HepG2 (cell line): Measurements from ENCODE around the gene SATB1. TPM values are rescaled to one million over a fixed set of nuclear protein-coding genes. Genes with fewer than 3 reads are reported as not detected.

Experiments
- ATAC-seq: fragments of 200-7000 bp; cut with Tn5 transposase; 3 replicates; pipeline ENCODE4 v1.9.1; 2020; ENCODE audit warnings: mild to moderate bottlenecking, moderate library complexity
- BruUV-seq: library from RNA; stranded (reverse); fragments of 400-500 nt; replicated peaks from 2 replicates; lab custom pipeline; 2021; lab: Mats Ljungman, UMichigan
- CTCF ChIA-PET: fragments of 300-600 bp; formaldehyde crosslinking; extraction: SDS; loops from one replicate; lab custom pipeline; 2021; ENCODE audit warnings: low total read pairs, inconsistent platforms, low intra/inter-chr PET ratio; lab: Yijun Ruan, JAX
- POLR2A ChIA-PET: fragments of 350-600 bp; sonication (Branson Sonifier 250); formaldehyde crosslinking; loops from one replicate; lab custom pipeline; 2020; ENCODE audit warnings: antibody characterized with exemption, inconsistent platforms; lab: Yijun Ruan, JAX
- DNase-seq: peaks from one replicate; pipeline ENCODE4 v3.0.0-alpha.2; 2015; ENCODE audit warnings: low spot score
- FAIRE-seq: peaks from 3 replicates; lab custom pipeline; 2011; peaks lifted over from hg19 to GRCh38; lab: Jason Lieb, UNC
- H2AFZ ChIP-seq: one replicate; pipeline ENCODE4 v1.6.1; 2011; ENCODE audit warnings: low read length, inconsistent platforms
- H3K27ac ChIP-seq: fragments of 300-600 bp; 3 replicates; pipeline ENCODE4 v1.8.0; 2011; ENCODE audit warnings: mixed run types, mild to moderate bottlenecking, mixed read lengths, low read length, inconsistent platforms; ENCODE audit not compliant: insufficient read depth; ENCODE audit errors: extremely low read length
- H3K27me3 ChIP-seq, 2 experiments: fragments of 200-600 bp in 1 of 2; 2 replicates in 1 of 2; 3 replicates in 1 of 2; pipeline versions ENCODE4 v1.6.0 to v1.8.0; 2011; ENCODE audit warnings: low read length in 2 of 2, mild to moderate bottlenecking in 2 of 2, moderate library complexity in 2 of 2, inconsistent platforms in 1 of 2; ENCODE audit not compliant: insufficient read depth in 2 of 2, control insufficient read depth in 1 of 2
- H3K36me3 ChIP-seq, 2 experiments: fragments of 200-600 bp in 1 of 2; replicated peaks in 1 of 2; 2 replicates in 1 of 2; 3 replicates in 1 of 2; pipeline versions ENCODE4 v1.5.1 to v1.8.0; 2011; ENCODE audit warnings: low read length in 2 of 2, inconsistent platforms in 1 of 2; ENCODE audit not compliant: insufficient read depth in 2 of 2, control insufficient read depth in 1 of 2
- H3K4me1 ChIP-seq: 2 replicates; pipeline ENCODE4 v1.5.1; 2012; ENCODE audit warnings: low read length, inconsistent platforms; ENCODE audit not compliant: insufficient read depth
- H3K4me2 ChIP-seq: 2 replicates; pipeline ENCODE4 v1.6.0; 2011; ENCODE audit warnings: low read depth, low read length, inconsistent platforms
- H3K4me3 ChIP-seq, 3 experiments: fragments of 200-600 bp in 1 of 3; sonication (generic), shearing (Covaris generic) in 1 of 3; replicated peaks in 1 of 3; 2 replicates each; pipeline ENCODE4 v1.5.1; 2011 to 2016; ENCODE audit warnings: low read length in 3 of 3, inconsistent platforms in 2 of 3, low read depth in 2 of 3, mild to moderate bottlenecking in 2 of 3, control low read depth in 1 of 3, mixed read lengths in 1 of 3; ENCODE audit not compliant: insufficient read depth in 1 of 3
- H3K79me2 ChIP-seq: one replicate; pipeline ENCODE4 v1.6.1; 2011; ENCODE audit warnings: low read length, inconsistent platforms; ENCODE audit not compliant: insufficient read depth
- H3K9ac ChIP-seq: 2 replicates; pipeline ENCODE4 v1.6.0; 2011; ENCODE audit warnings: mild to moderate bottlenecking, low read depth, low read length, inconsistent platforms; ENCODE audit not compliant: insufficient read depth
- H3K9me3 ChIP-seq: 2 replicates; pipeline ENCODE4 v1.5.1; 2012; ENCODE audit warnings: mild to moderate bottlenecking, low read length
- H4K20me1 ChIP-seq: 2 replicates; pipeline ENCODE4 v1.6.0; 2011; ENCODE audit warnings: inconsistent platforms, mild to moderate bottlenecking, low read length, moderate library complexity; ENCODE audit not compliant: insufficient read depth
- ARID2 ChIP-seq: sonication (generic); formaldehyde crosslinking; IDR thresholded peaks from 2 replicates; pipeline ENCODE4 v1.8.1; 2022; ENCODE audit warnings: mild to moderate bottlenecking, missing genetic modification reagents, borderline replicate concordance
- ARNT2 ChIP-seq: sonication (generic); formaldehyde crosslinking; IDR thresholded peaks from 2 replicates; pipeline ENCODE4 v1.8.0; 2022; ENCODE audit warnings: mild to moderate bottlenecking, low read depth, missing genetic modification reagents, moderate library complexity
- ELF3 ChIP-seq: IDR thresholded peaks from 2 replicates; pipeline ENCODE4 v1.6.1; 2016; ENCODE audit warnings: missing genetic modification reagents, missing compliant biosample characterization
- FOSL2 ChIP-seq: sonication (generic); formaldehyde crosslinking; IDR thresholded peaks from 2 replicates; pipeline ENCODE4 v1.4.0; 2020; ENCODE audit warnings: missing genetic modification reagents
- GZF1 ChIP-seq: sonication (generic); formaldehyde crosslinking; IDR thresholded peaks from 2 replicates; pipeline ENCODE4 v1.5.1; 2020; ENCODE audit warnings: mild to moderate bottlenecking, missing genetic modification reagents
- LCORL ChIP-seq, 2 experiments: fragments of 450-650 bp in 1 of 2; sonication (generic) in 1 of 2; formaldehyde crosslinking in 1 of 2; IDR thresholded peaks; 2 replicates each; pipeline versions ENCODE4 v1.5.0 to v1.6.1; 2017 to 2020; ENCODE audit warnings: antibody characterized with exemption in 1 of 2, missing genetic modification reagents in 1 of 2
- MED13 ChIP-seq: sonication (generic); formaldehyde crosslinking; IDR thresholded peaks from 2 replicates; pipeline ENCODE4 v1.5.0; 2020; ENCODE audit warnings: missing genetic modification reagents
- RNF219 ChIP-seq: sonication (generic); formaldehyde crosslinking; IDR thresholded peaks from 2 replicates; pipeline ENCODE4 v1.5.0; 2020; ENCODE audit warnings: mild to moderate bottlenecking, missing genetic modification reagents
- SIN3B ChIP-seq: fragments of 150-350 bp; IDR thresholded peaks from 2 replicates; pipeline ENCODE4 v1.6.1; 2014; ENCODE audit warnings: low read length
- THAP8 ChIP-seq: sonication (generic); formaldehyde crosslinking; IDR thresholded peaks from 2 replicates; pipeline ENCODE4 v1.5.1; 2020; ENCODE audit warnings: missing genetic modification reagents, mild to moderate bottlenecking, borderline replicate concordance
- ZNF562 ChIP-seq: sonication (generic); formaldehyde crosslinking; IDR thresholded peaks from 2 replicates; pipeline ENCODE4 v1.8.0; 2022; ENCODE audit warnings: missing genetic modification reagents, borderline replicate concordance
- ZNF784 ChIP-seq: sonication (generic); formaldehyde crosslinking; IDR thresholded peaks from 2 replicates; pipeline ENCODE4 v1.5.1; 2020; ENCODE audit warnings: missing genetic modification reagents, mild to moderate bottlenecking, borderline replicate concordance
- ZSCAN21 ChIP-seq: sonication (generic); formaldehyde crosslinking; IDR thresholded peaks from 2 replicates; pipeline ENCODE4 v1.8.0; 2022; ENCODE audit warnings: mild to moderate bottlenecking, missing genetic modification reagents, moderate library complexity, borderline replicate concordance
- ZSCAN30 ChIP-seq: sonication (generic); formaldehyde crosslinking; IDR thresholded peaks from 2 replicates; pipeline ENCODE4 v1.5.0; 2020; ENCODE audit warnings: mild to moderate bottlenecking, missing genetic modification reagents
- ZUFSP ChIP-seq: sonication (generic); formaldehyde crosslinking; IDR thresholded peaks from 2 replicates; pipeline ENCODE4 v1.9.0; 2021; ENCODE audit warnings: missing genetic modification reagents, mild to moderate bottlenecking, borderline replicate concordance
- WGBS: methylation state at CpG from one replicate; pipeline ENCODE4 v1.1.6; 2017; ENCODE audit warnings: low lambda C conversion rate; 5-methylcytosine and 5-hydroxymethylcytosine counted together
- in situ Hi-C: cut with HindIII; loops from 2 replicates; pipeline ENCODE4 v1.10.0; 2017; ENCODE audit warnings: low pct_unique_long_range_greater_than_20kb; ENCODE audit not compliant: extremely low pct_ligation_motif_present
- intact Hi-C: fragments of 100-400 bp; cut with micrococcal nuclease; formaldehyde crosslinking; loops from one replicate; pipeline ENCODE4 v1.10.0; 2022; ENCODE audit not compliant: unreplicated experiment
- polyA plus RNA-seq, 8 experiments: library from polyadenylated mRNA; depleted of rRNA in 3 of 8; stranded (reverse) in 7 of 8; unstranded in 1 of 8; fragments of >200 nt; fragmentation: Illumina TruSeq in 4 of 8; extraction: Trizol in 4 of 8; gene quantifications; 2 replicates each; pipeline versions ENCODE4 v1.2.1 to v1.2.3, GENCODE V29; 2011 to 2016; ENCODE audit warnings: low read depth in 4 of 8, missing spikeins in 1 of 8, mixed read lengths in 1 of 8; ENCODE audit not compliant: insufficient read depth in 1 of 8
- total RNA-seq, 5 experiments: library from RNA; depleted of rRNA; stranded (reverse); fragments of >200 nt; fragmentation: Illumina TruSeq; extraction: Trizol; gene quantifications; 2 replicates each; pipeline ENCODE4 v1.2.3, GENCODE V29; 2016; ENCODE audit warnings: low read depth in 1 of 5

Gene SATB1
- total and polyA plus RNA-seq, 2 of the 13 experiments (the other 11 are each of a cell fraction or from before 2014, with no cell fraction given): 0.03 TPM; not detected in 1

GRCh38 chr3:18419232-18419631 is 5.9 kb downstream of the SATB1 start:
- peaks cover 0 to 35% of the 10 kb centered on the region in 2 experiments; a peak in 4 of 5 replicates for H3K27me3 ChIP-seq
- ChIA-PET CTCF (no interaction called here), POLR2A (no interaction called here)
- H4K20me1 ChIP-seq: no peaks in the 10 kb centered on the region
- DNase-seq: no peak
- H3K4me2 ChIP-seq: no peak overlapping the region
- FAIRE-seq: no peak
- 0% methylated on average over 4 of the region's 4 CpGs for WGBS
- no peak overlapping the region for H2AFZ ChIP-seq
- no peak for ATAC-seq
- BruUV-seq: no TSS peak
- H3K9me3 ChIP-seq: no peaks in the 10 kb centered on the region
- in situ Hi-C loops: no loop called here
- H3K4me3 ChIP-seq: no peak overlapping the region
- H3K4me1 ChIP-seq: peaks cover 6% of the 10 kb centered on the region
- no peak overlapping the region for H3K9ac ChIP-seq
- intact Hi-C loops: no loop called here
- H3K79me2 ChIP-seq: no peaks in the 10 kb centered on the region
- no peak for TF ChIP-seq FOSL2
- no peak for TF ChIP-seq ELF3 (CRISPR knock-in tag)
- TF ChIP-seq ZSCAN30: no peak
- no peak for TF ChIP-seq RNF219 (CRISPR knock-in tag)
- no peak for TF ChIP-seq THAP8
- no peak for TF ChIP-seq ZUFSP (CRISPR knock-in tag)
- no peak for TF ChIP-seq SIN3B
- no peak for TF ChIP-seq ARID2 (CRISPR knock-in tag)
- no peak for TF ChIP-seq GZF1 (CRISPR knock-in tag)
- no peak for TF ChIP-seq ZNF784 (CRISPR knock-in tag)
- no peak for TF ChIP-seq MED13
- no peak for TF ChIP-seq ARNT2 (CRISPR knock-in tag)
- no peak for TF ChIP-seq ZSCAN21 (CRISPR knock-in tag)
- TF ChIP-seq LCORL (IDR thresholded peaks at IDR 0.05): no peak
- TF ChIP-seq LCORL (CRISPR knock-in tag; IDR thresholded peaks at IDR 0.05): no peak
- TF ChIP-seq ZNF562: no peak
- TF ChIP-seq, all 625 proteins: peak for 0
- Histone ChIP-seq H3K36me3 (no peaks in the 10 kb centered on the region), H3K27ac (no peak overlapping the region)
